ENCODE data around the gene VAV3.

DNA sequence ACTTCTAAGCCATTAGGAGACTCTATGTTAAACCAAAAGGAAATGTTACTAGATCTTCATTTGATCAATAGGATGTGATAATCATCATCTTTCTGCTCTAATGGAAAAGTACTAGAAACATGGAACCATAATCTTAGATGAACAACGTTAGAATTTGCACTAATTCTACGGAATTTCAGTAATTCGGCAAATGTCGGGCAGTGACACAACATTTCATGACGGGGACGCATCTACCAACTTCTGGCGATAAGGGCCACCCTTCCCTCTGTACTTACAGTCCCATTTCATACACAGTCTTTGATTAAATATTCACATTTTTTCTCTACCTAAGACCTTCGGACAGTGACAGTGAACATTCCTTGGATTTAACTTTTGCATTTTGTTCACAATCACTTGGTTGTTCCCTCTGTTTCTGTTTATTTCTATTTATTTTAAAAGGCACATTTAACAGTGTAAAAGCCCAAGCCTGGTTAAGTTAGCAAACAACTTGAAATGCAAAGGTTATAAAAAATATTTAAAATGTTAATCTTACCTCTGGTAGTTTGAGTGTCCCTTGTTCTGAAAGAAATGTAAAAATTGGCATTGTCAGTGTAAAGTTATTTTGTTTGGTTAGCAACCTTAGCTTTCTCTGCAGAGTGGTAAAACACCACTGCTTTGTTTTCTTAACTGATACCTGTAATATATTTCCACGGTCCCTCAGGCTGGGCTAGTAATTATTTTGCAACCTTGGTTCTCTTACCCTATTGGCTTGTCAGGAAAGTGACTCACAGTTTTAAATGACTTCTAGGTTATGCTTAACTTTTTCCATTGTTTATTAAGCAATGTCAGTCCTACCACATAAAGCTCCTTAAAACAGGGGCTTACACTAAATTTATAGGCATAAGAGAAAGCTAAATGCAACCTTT, 276.9 kb downstream of the VAV3 start:
- TF ChIP-seq, protein P1, sequence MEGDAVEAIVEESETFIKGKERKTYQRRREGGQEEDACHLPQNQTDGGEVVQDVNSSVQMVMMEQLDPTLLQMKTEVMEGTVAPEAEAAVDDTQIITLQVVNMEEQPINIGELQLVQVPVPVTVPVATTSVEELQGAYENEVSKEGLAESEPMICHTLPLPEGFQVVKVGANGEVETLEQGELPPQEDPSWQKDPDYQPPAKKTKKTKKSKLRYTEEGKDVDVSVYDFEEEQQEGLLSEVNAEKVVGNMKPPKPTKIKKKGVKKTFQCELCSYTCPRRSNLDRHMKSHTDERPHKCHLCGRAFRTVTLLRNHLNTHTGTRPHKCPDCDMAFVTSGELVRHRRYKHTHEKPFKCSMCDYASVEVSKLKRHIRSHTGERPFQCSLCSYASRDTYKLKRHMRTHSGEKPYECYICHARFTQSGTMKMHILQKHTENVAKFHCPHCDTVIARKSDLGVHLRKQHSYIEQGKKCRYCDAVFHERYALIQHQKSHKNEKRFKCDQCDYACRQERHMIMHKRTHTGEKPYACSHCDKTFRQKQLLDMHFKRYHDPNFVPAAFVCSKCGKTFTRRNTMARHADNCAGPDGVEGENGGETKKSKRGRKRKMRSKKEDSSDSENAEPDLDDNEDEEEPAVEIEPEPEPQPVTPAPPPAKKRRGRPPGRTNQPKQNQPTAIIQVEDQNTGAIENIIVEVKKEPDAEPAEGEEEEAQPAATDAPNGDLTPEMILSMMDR (conservative IDR thresholded peaks at IDR 0.05 in 1 of 2, IDR thresholded peaks at IDR 0.05 in 1 of 2; ENCODE audit: low read depth in 1 of 2, low read length in 2 of 2), result no peak
- no peak for TF ChIP-seq EZH2 (IDR thresholded peaks at IDR 0.05; ENCODE audit: low read length, missing control alignments)

All from fibroblast of lung (primary cell).